Muscle of arm (tissue), 12 donors: ENCODE measurements around the gene ITGAL. TPM values are rescaled to one million over a fixed set of nuclear protein-coding genes. Genes with fewer than 3 reads are reported as not detected.
"Not testable (repeated sequence)": the region's sequence is repeated elsewhere in the genome, so short reads cannot be mapped to it uniquely, and the experiment has no call there.

Source experiments
- DNase-seq: peaks from one replicate; pipeline ENCODE4 v3.0.0-alpha.2; 2013
- polyA plus RNA-seq, 12 donors: library from polyadenylated mRNA; unstranded; fragments of 120-200 nt; gene quantifications; one replicate each; pipeline ENCODE4 v1.2.1, GENCODE V29; 2013; ENCODE audit not compliant: insufficient read length in 12 of 12

The ITGAL gene
- polyA plus RNA-seq, 12 donors = 1.2 to 11.1 (median 2.5) TPM; not detected in 2

GRCh38 chr16:30491744-30492308, 19.3 kb downstream of the ITGAL start:
- DNase-seq = peak; percentile 8

DNA sequence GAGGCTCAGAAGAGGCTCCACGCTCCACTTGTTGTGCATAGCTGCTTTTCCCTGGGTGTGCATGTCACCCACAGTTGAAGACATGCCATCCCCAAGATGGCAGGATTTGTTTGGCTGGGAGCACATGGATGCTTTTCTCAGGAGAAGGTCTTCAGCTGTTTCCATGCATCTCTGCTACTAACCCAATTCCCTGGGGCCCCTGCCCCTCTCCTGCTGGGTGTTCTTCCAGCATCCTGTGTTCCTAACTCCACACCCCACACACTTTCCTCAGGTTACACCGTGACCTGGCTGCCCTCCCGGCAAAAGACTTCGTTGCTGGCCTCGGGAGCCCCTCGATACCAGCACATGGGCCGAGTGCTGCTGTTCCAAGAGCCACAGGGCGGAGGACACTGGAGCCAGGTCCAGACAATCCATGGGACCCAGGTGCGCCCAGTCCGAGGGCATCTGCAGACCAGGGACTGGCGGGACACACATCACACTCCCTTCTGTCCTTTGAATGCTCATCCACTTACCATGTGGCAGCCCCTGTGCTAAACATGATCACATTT, 21.5 kb downstream of the ITGAL start:
- no peak for DNase-seq

DNA sequence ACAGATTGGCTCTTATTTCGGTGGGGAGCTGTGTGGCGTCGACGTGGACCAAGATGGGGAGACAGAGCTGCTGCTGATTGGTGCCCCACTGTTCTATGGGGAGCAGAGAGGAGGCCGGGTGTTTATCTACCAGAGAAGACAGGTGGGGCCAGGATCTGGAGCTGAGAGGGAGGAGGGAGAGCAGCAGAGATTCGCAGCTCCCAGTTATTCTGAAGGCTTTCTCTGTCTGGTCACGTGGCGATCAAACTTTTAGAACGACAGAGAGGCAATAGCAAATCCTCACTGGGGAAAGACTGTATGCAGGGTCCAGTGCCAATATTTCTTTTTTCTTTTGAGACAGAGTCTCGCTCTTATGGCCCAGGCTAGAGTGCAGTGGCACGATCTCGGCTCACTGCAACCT, 22.2 kb downstream of the ITGAL start:
- no peak for DNase-seq

- no peak for DNase-seq
Observed at GRCh38 chr16:30499284-30499683, 26.7 kb downstream of the ITGAL start.

DNA sequence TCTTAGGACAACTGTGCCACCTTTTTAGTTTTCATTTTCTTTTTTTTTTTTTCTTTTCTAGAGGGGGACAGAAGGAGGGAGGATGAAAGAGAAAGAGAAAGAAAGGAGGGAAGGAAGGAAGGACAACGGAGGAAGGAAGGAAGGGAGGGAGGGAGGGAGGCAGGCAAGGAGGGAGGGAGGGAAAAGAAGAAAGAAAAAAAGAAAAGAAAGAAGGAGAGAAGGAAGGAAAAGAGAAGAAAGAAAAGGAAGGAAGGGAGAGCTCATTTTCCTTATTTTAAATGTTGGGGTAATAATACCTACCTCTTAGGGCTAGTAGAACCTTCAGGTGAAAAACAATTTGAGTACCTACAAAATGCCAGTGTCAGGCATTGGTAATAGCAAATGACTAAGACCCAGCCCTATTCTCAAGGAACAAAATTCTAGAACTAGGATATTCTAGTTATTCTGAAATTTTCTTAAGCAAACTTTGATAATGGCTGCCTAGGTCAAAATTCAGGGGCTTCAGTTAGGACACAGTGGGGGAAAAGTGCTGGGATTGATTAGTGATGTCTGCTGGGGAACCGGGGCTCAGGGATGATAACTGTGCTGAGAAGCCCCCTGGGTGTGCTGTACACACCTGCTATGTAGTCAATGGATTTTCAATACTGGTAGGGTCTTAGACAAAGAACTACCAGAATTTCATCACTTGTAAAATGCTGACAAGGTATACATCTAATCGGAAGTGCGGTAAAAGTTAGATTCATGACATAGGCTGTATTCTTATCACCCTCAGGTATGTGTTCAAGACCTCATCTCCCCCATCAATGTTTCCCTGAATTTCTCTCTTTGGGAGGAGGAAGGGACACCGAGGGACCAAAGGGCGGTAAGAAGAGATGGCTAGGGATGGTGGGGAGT, 31.1 kb downstream of the ITGAL start:
- no peak for DNase-seq

GRCh38 chr16:30509081-30509765, 36.7 kb downstream of the ITGAL start:
- no peak for DNase-seq

DNA sequence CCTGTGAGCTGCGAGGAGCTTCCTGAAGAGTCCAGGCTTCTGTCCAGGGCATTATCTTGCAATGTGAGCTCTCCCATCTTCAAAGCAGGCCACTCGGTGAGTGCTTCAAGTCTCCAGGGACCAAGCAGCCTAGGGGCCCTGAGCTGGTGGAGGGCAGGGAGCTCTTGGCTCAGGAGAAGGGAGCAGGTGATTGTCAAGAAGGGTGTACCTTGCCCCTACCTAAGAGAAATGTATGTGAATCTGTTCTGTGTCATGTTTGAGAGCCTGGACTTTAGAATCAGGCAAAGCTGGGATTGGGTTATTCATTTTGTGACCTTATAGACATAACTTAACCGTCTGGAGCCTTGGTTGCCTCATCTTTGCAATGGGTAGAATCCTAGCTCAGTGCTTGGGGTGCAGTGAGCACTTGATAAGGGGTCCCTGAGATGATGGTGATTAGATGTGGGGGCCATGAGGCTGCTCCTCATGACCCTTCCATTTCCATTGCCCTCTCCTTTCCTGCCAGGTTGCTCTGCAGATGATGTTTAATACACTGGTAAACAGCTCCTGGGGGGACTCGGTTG, 37.9 kb downstream of the ITGAL start:
- DNase-seq = no peak

GRCh38 chr16:30511509-30511908, 39.0 kb downstream of the ITGAL start:
- DNase-seq = no peak

GRCh38 chr16:30515275-30515674, 42.7 kb downstream of the ITGAL start:
- DNase-seq = no peak

GRCh38 chr16:30518552-30518951, 46.0 kb downstream of the ITGAL start:
- no peak for DNase-seq

GRCh38 chr16:30519120-30520049, 46.8 kb downstream of the ITGAL start:
- no peak for DNase-seq

GRCh38 chr16:30521476-30521872, 48.9 kb downstream of the ITGAL start:
- no peak for DNase-seq

GRCh38 chr16:30521873-30522641, 49.5 kb downstream of the ITGAL start:
- DNase-seq = no peak

- not testable (repeated sequence) for DNase-seq
Observed at GRCh38 chr16:30522702-30523463, 50.3 kb downstream of the ITGAL start.

DNA sequence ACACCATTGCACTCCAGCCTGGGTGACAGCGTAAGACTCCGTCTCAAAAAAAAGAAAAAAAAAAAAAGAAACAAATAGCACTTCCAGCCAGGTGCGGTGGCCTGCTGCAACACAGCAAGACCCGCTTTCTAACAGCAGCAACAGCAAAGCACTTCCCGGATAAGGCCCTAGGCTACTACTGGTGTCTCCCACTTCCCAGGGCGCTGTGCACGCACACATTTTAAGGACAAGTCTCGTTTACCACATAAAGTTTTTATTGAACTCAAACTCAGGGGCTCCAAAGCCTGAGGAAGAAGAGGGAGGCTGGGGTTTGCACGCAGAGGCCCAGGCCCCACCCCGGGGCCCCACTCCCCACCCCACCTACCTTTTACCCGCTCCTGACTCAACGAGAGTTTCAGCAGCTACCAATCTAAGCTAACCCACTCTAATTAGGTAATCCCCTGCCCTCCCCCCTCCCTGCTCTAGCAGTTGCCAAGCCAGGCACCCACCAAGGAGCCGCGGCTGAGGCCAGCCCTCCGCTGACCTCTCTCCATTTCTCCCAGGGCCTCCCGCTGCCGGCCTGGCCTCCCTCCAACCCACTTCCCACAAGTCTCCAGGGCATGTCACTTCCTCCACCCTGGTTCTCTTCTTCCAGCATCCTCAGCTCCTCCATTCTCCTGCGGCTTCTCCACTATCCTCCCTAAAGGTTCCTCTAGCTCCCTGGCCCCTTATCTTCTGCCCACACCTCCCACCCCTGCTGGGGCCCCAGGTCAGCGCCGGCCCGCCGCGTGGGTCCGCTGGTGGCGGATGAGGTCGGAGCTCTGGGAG, 51.4 kb downstream of the ITGAL start:
- DNase-seq = no peak

DNA sequence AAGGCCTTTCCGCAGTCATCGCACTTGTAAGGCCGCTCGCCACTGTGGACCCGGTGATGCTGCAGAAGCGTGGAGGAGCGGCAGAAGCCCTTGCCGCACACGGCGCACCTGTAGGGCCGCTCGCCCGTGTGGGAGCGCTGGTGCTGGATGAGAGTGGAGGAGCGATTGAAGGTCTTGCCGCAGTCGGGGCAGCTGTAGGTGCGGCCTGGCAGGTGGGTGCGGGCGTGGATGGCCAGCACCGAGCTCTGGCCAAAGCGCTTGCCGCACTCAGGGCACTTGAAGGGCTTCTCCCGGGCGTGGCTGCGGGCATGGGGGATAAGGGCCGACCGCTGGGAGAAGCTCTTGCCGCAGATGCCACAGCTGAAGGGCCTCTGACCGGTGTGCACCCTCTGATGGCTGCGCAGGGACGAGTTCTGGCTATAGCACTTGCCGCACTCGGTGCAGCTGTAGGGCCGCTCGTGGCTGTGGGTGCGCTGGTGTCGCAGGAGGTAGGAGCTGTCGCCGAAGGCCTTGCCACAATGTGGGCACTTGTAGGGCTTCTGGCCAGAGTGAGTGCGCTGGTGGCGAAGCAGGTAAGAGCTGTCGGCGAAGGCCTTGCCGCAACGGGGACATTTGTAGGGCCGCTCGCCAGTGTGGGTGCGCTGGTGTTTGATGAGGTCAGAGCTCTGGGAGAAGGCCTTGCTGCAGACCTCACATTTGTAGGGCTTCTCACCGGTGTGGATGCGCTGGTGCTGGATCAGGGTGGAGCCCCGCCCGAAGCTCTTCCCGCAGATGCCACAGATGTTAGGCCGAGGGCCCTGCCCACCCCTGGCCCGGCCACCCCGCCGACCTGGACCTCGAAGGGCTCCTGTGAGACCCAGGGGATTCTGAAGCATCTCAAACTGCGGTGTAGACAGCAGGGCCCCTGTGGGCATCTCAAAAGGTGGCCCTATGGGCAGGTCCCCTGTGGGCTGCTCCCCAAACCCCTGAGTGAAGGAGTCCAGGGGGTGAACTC, 52.3 kb downstream of the ITGAL start:
- no peak for DNase-seq

DNA sequence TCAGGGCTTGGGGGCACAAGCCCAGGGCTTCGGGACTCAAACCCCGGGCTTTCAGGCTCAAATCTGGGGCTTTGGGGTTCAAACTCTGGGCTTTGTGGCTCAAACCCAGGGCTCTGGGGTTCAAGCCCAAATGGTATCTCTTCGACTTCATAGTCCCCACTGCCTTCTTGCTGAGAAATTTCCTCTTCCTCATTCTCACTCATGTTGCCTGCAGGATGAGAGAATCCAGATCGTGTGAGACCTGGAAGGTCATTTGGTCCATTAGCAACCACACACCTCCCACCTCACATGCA, 53.2 kb downstream of the ITGAL start:
- DNase-seq = no peak
